HL-60 (cell line): ENCODE measurements around the gene DPH6.
"Not testable (repeated sequence)": the region's sequence is repeated elsewhere in the genome, so short reads cannot be mapped to it uniquely, and the experiment has no call there.

ENCODE experiments used
- DNase-seq, 2 experiments: peaks; one replicate each; pipeline ENCODE4 v3.0.0-alpha.2; 2010 to 2020; ENCODE audit warnings: low read depth in 1 of 2, low spot score in 1 of 2
- H3K27ac ChIP-seq: fragments of 250-450 bp; sonication (Bioruptor Pico); replicated peaks from 2 replicates; pipeline ENCODE4 v1.5.1; 2020; ENCODE audit warnings: mild to moderate bottlenecking, moderate library complexity
- H3K27me3 ChIP-seq: fragments of 250-450 bp; sonication (Bioruptor Pico); 2 replicates; pipeline ENCODE4 v1.5.1; 2021; ENCODE audit warnings: mild to moderate bottlenecking, moderate library complexity; ENCODE audit not compliant: insufficient read depth, poor library complexity, severe bottlenecking
- H3K4me3 ChIP-seq: replicated peaks from 2 replicates; pipeline ENCODE4 v1.5.1; 2011; ENCODE audit warnings: mild to moderate bottlenecking, control low read depth, low read length; ENCODE audit not compliant: insufficient read depth
- GABPA ChIP-seq: IDR thresholded peaks from 2 replicates; pipeline ENCODE4 v1.6.1; 2012; ENCODE audit warnings: low read depth
- POLR2AphosphoS5 ChIP-seq: IDR thresholded peaks from 2 replicates; pipeline ENCODE4 v1.6.1; 2012; ENCODE audit warnings: low read depth
- SPI1 ChIP-seq: IDR thresholded peaks from 2 replicates; pipeline ENCODE4 v1.6.1; 2012; ENCODE audit warnings: low read depth, mild to moderate bottlenecking, borderline replicate concordance
- TF ChIP-seq, protein P1 (sequence below): IDR thresholded peaks from 2 replicates; pipeline ENCODE4 v1.6.1; 2012; ENCODE audit warnings: low read depth; ENCODE audit not compliant: insufficient replicate concordance
- TF ChIP-seq, protein P2 (sequence below): IDR thresholded peaks from one replicate; pipeline ENCODE4 v1.5.1; 2011; ENCODE audit warnings: low read length, control low read depth, inconsistent platforms; ENCODE audit not compliant: insufficient read depth

Gene DPH6

DNA sequence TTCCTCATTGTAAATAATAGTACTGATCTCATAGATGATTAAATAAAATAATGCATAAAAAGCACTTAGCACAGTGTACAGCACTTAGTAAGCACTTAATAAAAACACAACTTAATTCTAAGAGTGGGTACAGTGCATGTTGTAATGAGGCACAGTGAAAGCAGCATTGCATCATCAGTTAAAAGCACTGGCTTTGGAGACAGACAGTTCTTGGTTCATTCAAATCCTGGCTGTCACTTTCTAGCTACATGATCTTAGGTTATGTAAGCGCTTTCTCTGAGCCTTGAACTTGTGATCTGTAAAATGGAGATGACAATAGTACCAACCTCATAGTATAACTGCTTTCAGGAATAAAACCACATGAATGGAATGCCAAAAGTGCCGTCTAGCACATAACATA, 151.5 kb downstream of the DPH6 start:
- Histone ChIP-seq H3K27me3 (no peaks in the 10 kb centered on the region), H3K27ac (no peak overlapping the region), H3K4me3 (no peak overlapping the region)
- TF ChIP-seq, protein P1, sequence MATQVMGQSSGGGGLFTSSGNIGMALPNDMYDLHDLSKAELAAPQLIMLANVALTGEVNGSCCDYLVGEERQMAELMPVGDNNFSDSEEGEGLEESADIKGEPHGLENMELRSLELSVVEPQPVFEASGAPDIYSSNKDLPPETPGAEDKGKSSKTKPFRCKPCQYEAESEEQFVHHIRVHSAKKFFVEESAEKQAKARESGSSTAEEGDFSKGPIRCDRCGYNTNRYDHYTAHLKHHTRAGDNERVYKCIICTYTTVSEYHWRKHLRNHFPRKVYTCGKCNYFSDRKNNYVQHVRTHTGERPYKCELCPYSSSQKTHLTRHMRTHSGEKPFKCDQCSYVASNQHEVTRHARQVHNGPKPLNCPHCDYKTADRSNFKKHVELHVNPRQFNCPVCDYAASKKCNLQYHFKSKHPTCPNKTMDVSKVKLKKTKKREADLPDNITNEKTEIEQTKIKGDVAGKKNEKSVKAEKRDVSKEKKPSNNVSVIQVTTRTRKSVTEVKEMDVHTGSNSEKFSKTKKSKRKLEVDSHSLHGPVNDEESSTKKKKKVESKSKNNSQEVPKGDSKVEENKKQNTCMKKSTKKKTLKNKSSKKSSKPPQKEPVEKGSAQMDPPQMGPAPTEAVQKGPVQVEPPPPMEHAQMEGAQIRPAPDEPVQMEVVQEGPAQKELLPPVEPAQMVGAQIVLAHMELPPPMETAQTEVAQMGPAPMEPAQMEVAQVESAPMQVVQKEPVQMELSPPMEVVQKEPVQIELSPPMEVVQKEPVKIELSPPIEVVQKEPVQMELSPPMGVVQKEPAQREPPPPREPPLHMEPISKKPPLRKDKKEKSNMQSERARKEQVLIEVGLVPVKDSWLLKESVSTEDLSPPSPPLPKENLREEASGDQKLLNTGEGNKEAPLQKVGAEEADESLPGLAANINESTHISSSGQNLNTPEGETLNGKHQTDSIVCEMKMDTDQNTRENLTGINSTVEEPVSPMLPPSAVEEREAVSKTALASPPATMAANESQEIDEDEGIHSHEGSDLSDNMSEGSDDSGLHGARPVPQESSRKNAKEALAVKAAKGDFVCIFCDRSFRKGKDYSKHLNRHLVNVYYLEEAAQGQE: no peak
- TF ChIP-seq GABPA (no peak), POLR2AphosphoS5 (no peak), SPI1 (no peak)
- TF ChIP-seq, protein P2, sequence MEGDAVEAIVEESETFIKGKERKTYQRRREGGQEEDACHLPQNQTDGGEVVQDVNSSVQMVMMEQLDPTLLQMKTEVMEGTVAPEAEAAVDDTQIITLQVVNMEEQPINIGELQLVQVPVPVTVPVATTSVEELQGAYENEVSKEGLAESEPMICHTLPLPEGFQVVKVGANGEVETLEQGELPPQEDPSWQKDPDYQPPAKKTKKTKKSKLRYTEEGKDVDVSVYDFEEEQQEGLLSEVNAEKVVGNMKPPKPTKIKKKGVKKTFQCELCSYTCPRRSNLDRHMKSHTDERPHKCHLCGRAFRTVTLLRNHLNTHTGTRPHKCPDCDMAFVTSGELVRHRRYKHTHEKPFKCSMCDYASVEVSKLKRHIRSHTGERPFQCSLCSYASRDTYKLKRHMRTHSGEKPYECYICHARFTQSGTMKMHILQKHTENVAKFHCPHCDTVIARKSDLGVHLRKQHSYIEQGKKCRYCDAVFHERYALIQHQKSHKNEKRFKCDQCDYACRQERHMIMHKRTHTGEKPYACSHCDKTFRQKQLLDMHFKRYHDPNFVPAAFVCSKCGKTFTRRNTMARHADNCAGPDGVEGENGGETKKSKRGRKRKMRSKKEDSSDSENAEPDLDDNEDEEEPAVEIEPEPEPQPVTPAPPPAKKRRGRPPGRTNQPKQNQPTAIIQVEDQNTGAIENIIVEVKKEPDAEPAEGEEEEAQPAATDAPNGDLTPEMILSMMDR: no peak
- DNase-seq: no peak

GRCh38 chr15:35393398-35393797, 152.6 kb downstream of the DPH6 start:
- Histone ChIP-seq H3K27me3 (no peaks in the 10 kb centered on the region), H3K4me3 (no peak overlapping the region), H3K27ac (no peak overlapping the region)
- DNase-seq: no peak
- TF ChIP-seq SPI1 (no peak), GABPA (no peak), POLR2AphosphoS5 (no peak)
- TF ChIP-seq, protein P1: no peak
- TF ChIP-seq, protein P2: no peak

DNA sequence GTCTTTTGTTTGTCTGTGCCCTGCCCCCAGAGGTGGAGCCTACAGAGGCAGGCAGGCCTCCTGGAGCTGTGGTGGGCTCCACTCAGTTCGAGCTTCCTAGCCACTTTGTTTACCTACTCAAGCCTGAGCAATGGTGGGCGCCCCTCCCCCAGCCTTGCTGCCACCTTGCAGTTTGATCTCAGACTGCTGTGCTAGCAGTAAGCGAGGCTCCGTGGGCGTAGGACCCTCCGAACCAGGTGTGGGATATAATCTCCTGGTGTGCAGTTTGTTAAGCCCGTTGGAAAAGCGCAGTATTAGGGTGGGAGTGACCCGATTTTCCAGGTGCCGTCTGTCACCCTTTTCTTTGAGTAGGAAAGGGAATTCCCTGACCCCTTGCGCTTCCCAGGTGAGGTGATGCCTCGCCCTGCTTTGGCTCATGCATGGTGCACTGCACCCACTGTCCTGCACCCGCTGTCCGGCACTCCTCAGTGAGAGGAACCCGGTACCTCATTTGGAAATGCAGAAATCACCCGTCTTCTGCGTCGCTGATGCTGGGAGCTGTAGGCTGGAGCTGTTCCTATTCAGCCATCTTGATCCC, 154.5 kb downstream of the DPH6 start:
- not testable (repeated sequence) for H3K4me3 ChIP-seq, DNase-seq, H3K27ac ChIP-seq, H3K27me3 ChIP-seq

GRCh38 chr15:35383506-35383905, 162.5 kb downstream of the DPH6 start:
- Histone ChIP-seq H3K27me3 (no peaks in the 10 kb centered on the region), H3K4me3 (no peak overlapping the region), H3K27ac (no peak overlapping the region)
- DNase-seq: no peak
- no peak for TF ChIP-seq GABPA
- TF ChIP-seq, protein P1: no peak
- no peak for TF ChIP-seq SPI1
